Measurements from ENCODE around the gene NT5C2.

DNA sequence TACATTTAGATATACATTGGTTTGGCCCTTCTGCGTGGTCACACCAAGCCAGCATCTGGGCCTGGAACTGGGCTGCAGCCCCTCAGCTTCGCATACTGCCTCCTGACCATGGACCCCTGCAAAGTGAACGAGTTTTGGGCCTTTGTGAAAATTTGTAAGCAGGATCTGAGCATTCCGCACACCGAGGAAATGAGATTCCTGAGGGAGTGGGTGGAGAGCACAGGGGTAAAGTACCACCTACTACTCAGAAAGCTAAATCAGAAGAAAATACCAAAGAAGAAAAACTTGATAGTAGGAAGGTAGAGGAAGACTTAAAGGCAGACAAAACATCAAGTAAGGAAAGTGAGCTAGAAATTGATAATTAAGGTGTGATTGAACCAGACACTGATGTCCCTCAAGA lies 22.5 kb upstream of the NT5C2 start:
- TF ChIP-seq CTCF (IDR thresholded peaks at IDR 0.05) (no peak), POLR2A (IDR thresholded peaks at IDR 0.05) (no peak)

All from testis (tissue), 2 donors.